Measurements from ENCODE around the gene FTO.

DNA sequence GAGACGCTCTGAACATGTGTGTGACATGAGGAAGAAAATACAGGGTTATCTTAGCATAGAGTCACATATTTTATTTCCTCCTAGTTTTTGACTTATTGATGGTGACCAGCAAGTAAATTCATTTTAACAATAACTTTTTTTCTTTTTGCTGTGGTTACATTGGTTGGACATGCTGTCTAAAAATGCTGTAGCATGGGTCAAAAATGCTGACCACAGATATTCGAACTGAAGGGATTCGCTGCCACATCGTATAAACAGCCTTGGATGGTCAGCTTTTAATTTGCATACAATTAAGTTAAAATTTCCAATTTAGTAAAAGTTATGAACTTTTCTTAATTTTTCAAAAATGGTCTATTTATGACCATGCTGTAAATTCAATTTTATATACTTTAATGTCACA lies 30.8 kb upstream of the FTO start:
- TF ChIP-seq EZH2 (IDR thresholded peaks at IDR 0.05; ENCODE audit: borderline replicate concordance, low read length), result no peak
- TF ChIP-seq, protein P1, sequence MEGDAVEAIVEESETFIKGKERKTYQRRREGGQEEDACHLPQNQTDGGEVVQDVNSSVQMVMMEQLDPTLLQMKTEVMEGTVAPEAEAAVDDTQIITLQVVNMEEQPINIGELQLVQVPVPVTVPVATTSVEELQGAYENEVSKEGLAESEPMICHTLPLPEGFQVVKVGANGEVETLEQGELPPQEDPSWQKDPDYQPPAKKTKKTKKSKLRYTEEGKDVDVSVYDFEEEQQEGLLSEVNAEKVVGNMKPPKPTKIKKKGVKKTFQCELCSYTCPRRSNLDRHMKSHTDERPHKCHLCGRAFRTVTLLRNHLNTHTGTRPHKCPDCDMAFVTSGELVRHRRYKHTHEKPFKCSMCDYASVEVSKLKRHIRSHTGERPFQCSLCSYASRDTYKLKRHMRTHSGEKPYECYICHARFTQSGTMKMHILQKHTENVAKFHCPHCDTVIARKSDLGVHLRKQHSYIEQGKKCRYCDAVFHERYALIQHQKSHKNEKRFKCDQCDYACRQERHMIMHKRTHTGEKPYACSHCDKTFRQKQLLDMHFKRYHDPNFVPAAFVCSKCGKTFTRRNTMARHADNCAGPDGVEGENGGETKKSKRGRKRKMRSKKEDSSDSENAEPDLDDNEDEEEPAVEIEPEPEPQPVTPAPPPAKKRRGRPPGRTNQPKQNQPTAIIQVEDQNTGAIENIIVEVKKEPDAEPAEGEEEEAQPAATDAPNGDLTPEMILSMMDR (conservative IDR thresholded peaks at IDR 0.05 in 1 of 2, IDR thresholded peaks at IDR 0.05 in 1 of 2; ENCODE audit: extremely low read depth in 1 of 2, insufficient read depth in 1 of 2, low read depth in 1 of 2, low read length in 2 of 2), result no peak

Data from mammary epithelial cell (primary cell).